Measurements from ENCODE around the gene NFKBIA.
A peak's percentile ranks its signal among the peaks of the same experiment; 100 is the strongest.
"Not testable (repeated sequence)": the region's sequence is repeated elsewhere in the genome, so short reads cannot be mapped to it uniquely, and the experiment has no call there.

Gene NFKBIA

DNA sequence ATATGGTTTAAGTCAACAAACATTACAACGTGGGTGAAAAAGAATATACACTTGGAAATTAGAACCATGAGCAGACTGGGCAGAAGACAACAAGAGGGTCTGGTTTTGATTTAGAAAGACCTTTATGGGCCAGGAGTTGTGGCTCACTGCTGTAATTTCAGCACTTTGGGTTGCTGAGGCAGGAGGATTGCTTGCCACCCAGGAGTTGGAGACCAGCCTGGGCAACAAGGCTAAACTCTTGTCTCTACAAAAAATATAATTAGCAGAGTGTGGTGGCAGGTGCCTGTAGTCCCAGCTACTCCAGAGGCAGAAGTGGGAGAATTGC lies 2.7 kb upstream of the NFKBIA start:
- no peak for DNase-seq

DNA sequence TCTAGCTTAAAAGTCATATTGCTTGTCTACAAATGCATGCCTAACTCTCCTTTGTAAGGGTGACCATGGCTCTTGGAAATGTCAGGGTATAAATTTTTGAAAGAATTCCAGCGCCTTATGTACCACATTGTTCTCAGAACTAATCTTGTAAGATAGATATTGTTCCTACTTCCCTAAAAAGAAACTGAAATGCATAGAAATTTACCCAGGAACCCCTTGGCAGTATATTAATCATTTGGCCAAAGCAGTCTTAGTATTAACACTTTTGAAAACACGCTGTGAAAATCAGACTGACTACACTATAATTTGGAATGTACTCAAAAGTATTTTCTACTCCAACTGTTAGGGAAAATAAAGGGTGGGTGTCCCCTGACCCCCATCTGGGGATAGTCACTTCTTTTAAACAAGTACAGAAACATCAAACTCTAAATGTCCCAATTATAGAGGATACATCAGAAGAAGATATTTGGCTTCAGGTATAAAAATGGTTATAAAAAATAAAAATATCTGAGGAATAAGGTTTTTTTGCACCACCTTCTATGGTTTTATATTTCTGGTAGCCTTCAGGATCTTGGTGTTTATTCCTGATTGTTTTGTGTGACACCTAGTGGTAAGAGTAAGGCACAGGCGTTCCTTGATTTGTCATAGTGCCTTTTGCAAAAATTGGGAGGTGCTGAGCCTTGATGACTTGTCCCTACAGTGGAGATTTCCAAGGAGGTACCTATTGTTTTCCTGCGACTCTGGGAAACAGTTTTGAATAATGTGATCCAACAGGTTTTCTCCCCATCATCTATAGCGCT lies 2.2 kb upstream of the NFKBIA start:
- peak; percentile 99 for DNase-seq

DNA sequence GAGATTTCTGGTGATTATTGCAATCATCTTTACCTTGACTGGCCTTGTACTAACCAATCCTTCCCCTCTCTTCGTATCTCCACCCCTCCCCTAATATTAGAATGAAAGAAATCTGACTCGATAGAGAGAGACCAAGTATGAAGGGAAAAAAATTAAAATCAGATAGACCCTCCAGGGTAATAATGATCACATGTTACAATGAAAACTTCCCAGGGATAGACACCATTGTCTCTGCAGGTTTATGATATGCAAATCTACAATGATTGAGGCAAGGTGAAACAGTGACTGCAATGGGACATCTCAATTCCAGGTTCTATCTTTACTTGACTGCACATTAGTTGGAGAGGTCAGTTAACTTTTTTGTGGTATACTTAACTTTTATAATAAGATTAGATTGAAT lies 1.5 kb upstream of the NFKBIA start:
- no peak for DNase-seq

DNA sequence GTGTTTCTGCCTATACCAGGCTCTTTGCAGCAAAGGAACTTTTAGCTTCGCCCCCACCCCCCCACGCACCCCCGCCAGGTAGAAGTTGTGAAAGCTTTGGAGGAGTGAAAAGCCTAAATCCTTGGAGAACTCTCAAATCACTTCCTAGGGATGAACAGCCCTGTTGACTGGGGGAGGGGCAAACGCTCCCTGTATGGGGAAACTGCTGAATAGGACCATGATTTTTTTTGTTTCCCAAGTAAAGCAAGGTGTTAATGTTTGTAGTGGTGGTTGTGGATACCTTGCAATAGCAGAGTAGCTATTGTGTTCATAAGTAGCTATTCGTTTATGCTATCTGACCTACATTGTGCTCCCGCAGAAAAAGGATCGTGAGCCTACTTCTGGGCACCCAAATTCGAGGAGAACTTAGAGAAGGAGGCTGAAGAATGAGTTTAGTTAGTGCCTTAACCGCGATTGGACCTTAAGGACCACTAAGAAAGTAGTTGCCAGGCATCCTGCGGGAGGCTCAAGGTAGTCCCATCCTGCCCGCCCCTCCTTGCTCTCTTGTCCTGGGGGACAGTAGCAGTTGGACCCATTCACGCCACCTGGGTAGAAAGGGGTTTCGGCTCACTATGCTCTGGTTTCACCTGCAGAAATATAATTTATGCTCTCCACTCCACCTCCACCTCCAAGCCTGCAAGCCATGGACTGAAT lies 901 bp upstream of the NFKBIA start:
- DNase-seq, result peak; percentile 67

DNA sequence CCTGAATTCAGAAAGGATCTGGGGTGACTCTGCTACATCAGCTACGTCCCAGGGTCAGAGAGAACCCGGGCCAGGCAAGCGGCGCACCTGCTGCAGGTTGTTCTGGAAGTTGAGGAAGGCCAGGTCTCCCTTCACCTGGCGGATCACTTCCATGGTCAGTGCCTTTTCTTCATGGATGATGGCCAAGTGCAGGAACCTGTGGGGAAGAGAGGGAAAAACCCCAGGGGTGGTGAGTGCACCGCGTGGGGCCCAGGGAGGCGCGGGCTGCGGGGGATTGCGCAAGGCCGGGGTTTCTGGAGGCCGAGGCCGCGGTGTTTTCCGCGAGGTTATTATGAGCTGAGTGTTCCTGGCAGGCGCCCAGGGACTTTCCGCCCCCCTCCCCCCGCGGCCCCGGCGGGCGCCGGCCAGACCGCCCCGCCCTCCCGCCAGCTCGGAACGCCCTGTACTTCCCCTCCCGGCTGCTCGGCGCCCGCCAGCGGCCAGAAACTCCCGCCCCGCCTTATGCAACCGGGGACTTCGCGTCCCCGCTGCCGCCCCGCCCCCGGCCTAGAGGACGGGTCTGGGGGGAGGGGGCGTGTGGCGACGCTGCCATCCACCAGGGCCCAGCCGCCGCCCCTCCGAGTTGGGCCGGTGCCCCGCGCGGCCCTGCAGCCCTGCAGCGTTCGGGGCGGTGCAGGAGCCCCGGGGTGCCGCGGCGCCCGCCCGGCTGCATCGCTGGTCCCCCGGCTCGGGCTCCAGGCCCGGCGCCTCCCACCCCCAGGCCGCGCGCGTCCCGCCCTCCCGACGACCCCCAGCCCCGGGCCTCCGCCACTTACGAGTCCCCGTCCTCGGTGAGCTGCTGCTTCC lies 723 bp downstream of the NFKBIA start:
- peak; percentile 100 for DNase-seq

DNA sequence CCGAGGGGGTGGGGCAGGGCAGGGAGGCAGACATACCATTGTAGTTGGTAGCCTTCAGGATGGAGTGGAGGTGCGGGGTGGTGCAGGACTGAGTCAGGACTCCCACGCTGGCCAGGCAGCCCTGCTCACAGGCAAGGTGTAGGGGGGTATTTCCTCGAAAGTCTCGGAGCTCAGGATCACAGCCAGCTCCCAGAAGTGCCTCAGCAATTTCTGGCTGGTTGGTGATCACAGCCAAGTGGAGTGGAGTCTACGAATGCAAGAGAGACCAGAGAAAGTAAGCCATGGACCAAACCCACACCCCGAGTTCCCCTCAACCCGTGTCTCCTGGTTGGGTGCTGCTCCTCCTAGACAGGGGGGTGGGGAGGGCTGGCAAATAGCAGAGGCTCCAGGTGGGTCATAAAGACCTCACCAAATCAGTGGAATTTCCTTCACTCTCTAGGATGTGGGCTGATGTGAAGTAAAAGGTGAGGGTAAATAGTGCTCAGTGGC lies 1.4 kb downstream of the NFKBIA start:
- no peak for DNase-seq

DNA sequence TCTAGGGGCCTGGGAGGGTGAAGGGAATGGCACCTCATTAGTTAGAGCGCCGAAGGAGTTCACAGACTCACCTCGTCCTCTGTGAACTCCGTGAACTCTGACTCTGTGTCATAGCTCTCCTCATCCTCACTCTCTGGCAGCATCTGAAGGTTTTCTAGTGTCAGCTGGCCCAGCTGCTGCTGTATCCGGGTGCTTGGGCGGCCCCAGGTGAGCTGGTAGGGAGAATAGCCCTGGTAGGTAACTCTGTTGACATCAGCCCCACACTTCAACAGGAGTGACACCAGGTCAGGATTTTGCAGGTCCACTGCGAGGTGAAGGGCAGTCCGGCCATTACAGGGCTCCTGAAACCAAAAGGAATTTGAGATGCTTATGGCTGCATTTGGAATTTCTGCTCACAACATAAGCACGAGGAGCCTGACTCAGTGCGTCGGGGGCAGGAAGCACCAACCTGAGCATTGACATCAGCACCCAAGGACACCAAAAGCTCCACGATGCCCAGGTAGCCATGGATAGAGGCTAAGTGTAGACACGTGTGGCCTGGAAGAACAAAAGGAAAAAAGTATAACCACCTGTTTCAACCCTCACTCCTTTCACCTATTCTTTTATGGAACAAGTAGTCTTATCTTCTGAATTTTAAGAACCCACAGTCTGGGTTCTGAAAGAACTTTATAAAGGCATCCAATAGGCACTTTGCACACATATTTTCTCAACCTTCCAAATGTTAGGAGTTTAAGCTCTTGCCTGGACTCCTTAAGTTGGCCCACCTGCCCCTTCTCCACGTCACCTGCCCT lies 2.0 kb downstream of the NFKBIA start:
- no peak for DNase-seq

DNA sequence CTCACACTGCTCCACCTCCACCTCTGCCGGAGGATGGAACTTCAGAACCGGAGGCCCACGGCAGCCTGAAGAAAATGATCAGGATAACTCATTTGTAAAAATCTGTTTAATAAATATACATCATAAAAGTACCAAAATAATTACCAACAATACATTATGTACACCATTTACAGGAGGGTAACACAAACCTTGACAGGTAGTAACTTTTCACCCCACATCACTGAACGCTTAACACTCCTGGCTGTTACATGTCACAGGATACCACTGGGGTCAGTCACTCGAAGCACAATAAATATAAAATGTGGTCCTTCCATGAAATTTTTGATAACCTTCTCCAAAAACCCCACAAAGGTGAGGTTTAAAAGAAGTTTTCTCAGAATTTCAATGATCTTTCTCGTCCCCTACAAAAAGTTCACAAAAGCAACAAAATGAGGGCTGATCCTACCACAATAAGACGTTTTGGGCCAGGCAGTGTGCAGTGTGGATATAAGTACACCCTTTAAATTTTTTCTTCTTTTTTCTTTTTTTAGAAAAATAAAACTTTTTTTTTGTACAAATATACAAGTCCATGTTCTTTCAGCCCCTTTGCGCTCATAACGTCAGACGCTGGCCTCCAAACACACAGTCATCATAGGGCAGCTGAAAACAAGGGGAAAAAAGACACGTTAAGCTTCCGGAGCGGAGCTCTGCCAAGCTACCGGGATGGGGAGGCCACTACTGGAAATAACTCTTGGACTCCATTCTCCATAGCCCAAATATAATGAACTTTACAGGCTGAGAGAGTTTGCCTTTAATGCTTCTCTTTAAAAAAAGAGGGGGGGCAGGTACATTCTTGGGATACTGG lies 2.9 kb downstream of the NFKBIA start:
- DNase-seq, result no peak

DNA sequence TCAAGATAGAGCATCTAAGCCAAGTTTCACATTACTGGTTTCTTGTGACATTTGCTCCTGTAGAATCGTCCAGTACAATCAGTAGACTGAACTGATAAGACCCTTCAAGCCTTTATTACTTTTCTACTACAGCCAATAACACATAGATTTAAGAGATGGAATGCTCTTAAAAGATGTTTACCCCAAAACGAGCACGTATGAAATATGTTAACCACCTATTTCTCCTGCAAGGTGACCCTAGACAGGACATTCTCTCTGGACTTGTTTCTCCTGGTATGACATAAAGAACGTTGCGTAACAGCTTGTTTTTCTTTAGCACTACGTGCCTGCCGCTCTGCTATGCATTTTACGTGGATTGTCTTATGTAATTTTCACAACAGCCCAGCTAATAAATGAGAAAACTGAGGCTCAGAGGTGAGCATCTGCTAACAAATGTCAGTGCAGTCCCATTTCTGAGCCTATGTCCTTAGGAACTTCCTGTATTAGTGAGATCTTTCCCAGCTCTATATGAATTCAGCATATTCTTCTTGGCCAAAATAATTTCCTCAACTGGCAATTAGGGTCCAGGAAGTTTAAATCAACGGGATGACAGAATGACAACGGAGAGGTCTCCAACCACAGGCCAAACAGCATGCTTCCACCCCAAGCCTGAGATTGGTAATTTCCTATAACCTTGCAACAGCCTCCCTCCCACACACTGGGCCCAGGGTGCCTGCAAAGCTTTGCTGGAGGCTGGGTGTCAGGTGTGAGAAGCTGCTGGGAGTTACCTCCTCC lies 3.7 kb downstream of the NFKBIA start:
- no peak for DNase-seq

DNA sequence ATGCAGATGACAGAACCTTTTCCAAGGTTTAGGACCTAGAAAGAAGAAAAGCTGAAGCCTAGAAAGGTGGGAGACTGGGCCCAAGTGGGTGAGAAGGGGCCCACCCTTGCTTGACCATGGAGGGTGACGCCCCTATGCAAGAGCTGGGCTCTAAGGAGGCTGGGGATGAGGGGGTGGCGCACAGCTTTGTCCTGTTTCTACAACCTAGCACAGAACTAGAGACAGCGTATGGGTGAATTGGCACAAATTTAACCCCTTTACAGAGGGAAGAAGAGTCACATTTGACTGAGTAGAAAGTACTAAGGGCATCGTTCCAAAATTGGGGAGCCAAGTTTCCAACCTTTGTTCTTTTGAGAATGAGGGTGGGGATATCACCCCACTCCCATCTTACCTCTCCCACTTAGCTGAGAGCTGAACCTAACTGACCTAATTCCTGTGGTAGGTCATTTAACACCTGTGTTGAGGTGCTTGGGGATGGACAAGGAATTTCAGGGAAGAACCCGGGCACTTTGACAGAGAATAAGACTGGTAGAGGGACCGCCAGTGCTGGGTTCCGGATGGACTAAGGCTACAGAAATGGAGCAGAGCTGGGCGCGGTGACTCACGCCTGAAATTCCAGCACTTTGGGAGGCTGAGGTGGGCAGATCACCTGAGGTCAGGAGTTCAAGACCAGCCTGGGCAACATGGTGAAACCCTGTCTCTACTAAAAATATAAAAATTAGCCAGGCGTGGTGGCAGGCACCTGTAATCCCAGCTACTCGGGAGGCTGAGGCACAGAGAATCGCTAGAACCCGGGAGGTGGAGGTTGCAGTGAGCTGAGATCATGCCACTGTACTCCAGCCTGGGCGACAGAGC lies 5.2 kb downstream of the NFKBIA start:
- no peak for DNase-seq

DNA sequence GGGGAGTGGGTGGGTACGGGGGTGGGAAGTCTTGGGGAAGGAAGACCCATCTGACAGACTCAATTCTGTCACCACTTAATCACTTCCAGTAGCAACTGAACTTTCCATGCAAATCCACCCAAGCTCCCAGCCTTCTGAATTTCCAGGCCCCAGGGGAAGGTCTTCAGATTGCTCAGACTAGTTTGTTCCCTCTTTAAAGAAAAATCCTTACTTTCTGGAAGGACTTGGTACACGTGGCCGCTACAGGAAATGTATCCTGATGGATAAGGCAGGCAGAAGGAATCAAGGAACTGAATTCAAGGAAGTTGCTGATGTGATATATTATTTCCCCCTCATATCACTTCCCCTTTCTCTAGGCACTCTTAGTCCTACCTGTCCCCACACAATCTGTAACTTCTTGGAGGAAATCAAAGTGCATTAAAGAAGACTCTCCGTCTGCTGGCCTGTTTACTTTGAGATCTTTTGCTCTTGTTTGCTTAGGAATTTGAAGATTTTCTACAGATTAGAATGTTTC lies 6.4 kb downstream of the NFKBIA start:
- DNase-seq, result no peak

DNA sequence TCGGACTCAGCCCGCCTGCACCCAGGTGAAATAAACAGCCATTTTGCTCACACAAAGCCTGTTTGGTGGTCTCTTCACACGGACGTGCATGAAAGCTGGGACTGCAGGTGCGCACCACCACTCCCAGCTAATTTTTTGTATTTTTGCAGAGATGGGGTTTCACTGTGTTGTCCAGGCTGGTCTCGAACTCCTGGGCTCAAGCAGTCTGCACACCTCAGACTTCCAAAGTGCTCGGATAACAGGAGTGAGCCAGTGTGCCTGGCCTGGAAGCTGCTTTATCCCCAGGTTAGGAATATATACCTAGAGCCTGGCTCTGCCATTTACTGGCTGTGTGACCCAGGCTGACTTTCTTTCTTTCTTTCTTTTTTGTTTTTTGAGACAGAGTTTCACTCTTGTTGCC lies 7.9 kb downstream of the NFKBIA start:
- DNase-seq, result not testable (repeated sequence)

DNA sequence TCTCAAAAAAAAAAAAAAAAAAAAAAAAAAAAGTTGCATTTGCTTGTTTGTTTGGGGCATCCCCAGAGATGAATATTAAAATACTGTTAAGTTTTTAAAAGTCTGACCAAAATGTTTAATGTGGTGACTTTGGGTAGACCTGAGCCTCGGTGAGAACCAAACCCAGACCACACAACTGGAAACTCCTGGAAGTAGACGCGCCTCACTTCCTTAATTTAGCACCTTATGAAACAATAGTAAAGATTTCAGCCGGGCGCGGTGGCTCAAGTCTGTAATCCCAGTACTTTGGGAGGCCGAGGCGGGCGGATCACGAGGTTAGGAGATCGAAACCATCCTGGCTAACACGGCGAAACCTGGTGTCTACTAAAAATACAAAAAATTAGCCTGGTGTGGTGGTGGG lies 9.3 kb downstream of the NFKBIA start:
- DNase-seq, result no peak

DNA sequence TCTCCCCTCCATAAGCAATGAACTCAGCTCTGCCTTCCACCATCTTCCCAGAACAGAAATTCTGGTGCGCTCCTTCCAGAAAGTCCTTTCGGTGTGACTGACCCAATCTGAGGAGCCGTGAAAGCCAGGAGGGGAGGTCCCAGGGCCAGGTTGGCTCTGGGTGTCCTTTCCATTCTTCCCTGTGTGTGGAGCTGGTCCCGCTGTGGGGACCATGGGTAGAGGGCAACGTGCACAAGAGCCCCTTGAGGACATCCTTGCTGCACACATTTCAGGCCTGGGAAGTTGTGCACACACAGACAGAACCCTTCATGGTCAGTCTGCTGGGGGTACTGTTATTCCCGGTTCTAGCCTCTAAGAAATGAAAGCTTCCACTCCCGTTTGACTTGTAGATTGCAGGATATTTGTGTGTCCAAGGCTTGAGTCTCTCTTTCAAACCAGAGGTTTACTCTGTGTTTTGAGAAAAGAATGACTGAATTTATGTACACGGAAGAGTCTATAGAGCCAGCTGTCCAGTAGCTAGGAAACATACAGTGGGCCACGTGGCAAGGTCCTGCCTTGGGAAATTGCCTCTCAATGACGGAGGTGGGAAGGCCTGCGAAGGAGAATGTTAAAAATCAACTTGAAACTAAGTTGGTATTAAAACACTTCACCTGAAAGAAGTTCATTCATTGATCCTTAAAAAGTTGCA lies 10.1 kb downstream of the NFKBIA start:
- no peak for DNase-seq

DNA sequence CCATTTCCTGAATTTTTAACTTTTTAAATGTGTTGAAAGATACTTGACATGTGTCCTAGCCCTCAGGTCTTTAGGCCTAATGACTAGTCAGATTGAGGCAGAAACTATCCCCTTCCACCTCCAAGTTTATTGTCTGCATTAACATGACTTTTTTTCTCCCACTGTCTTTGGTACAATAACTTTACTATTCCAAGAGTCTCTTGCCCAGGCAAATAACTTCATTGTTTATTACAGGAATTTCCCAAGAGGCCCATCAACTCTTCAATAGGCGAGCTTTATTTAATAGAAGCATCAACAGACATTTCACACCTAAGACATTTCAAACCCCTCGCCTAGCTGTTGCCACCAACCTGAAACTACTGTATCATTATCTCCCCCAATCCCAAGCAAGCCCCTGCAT lies 10.7 kb downstream of the NFKBIA start:
- no peak for DNase-seq

DNA sequence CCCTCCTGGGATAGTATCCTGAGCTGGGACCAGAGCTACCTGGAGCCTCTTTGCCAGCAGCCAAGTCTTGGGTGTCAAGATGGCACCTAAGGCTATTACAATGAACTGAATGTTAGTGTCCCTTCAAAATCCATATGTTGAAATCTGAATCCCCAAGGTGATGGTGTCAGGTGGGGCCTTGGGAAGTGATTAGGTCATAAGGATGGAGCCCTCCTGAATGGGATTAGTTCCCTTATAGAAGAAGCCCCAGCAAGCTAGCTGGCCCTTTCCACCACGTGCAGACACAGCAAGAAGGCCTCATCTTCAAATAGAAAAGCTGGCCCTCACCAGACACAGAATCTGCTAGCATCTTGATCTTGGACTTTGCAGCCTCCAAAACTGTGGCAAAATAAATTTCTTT lies 12.4 kb downstream of the NFKBIA start:
- no peak for DNase-seq

DNA sequence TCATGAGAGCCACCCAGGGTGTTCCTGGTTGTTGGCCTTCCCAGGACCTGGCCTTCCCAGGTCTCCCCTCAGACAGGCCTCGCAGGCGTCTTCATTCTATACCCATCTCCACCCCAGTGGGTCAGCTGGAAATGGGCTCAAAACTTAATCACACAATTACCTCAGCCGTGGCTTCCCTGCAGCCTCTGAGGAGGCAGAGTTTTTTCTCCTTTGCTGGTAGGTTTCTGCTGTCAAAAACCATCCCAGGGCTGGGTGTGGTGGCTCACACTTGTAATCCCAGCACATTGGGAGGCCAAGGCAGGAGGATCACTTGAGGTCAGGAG lies 13.2 kb downstream of the NFKBIA start:
- DNase-seq, result no peak

DNA sequence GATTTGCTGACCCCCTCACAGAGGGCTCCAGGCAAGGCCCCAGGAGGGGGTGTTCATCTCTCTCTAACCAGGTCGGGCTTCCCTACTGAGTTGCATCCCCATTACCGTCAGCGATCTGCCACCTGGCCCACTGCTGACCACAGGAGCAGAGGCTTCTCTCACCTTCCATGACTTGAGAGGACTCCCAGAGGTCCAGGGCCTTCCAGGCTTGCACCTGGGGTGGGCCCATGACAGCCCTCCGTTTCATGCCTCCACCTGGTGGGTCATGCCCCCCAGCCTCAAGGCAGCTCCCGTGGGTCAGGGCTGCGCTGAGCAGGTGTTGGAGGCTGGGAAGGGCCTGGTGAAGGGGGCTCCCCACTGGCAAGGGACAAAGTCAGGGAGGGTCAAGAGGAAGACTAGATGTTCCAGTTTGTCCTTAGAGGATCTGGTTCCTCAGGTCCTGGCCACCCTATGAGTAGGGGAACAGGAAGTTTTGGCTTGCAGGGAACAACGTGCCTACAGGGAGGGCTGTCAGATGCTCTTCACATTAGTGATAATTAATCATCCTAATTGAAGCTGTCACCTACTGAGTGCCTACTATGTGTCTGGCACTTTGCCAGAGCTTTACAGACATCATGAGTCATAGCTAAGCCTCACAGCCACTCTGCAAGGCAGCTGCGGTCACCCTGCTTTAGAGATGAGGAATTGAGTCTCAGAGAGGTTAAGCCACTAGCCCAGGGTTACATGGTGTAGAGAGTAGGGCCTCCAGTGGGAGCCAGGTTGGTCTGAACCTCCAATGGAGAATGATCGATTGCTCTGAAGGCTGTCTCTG lies 13.8 kb downstream of the NFKBIA start:
- peak; percentile 73 for DNase-seq

DNA sequence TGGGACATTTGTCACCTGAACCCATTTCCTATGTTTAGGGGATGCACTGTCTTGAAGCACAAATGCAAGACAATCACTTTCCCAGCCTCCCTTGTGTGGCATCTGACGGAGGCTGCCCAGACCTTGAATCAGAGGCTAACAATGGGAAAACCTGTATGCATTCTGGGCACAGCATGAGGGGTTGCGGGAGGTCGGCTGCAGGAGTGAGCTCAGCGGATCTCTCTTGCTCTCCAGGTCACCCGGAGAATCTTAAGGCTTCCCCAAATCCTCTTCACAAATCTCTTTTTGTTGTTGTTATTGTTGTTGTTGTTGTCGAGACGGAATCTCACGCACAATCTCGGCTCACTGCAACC lies 15.3 kb downstream of the NFKBIA start:
- DNase-seq, result no peak

Data from NCI-H2029 (cell line).